NOMO-1 treated with DMSO at 0.1 percent for 48 hours (cell line): ENCODE results near the gene PDE4B.
"Not testable (repeated sequence)": the region's sequence is repeated elsewhere in the genome, so short reads cannot be mapped to it uniquely, and the experiment has no call there.

Experiments used
- DNase-seq: peaks from one replicate; lab custom pipeline; 2025; ENCODE audit not compliant: unreplicated experiment; lab: John Stamatoyannopoulos, UW

PDE4B gene

GRCh38 chr1:65991694-65992093 lies 199.0 kb downstream of the PDE4B start:
- no peak for DNase-seq

GRCh38 chr1:65992165-65992821 lies 199.6 kb downstream of the PDE4B start:
- no peak for DNase-seq

GRCh38 chr1:65992831-65993271 lies 200.2 kb downstream of the PDE4B start:
- no peak for DNase-seq

- no peak for DNase-seq
Observed at GRCh38 chr1:65994223-65994622, 201.5 kb downstream of the PDE4B start.

- no peak for DNase-seq
Observed at GRCh38 chr1:65995336-65995735, 202.6 kb downstream of the PDE4B start.

GRCh38 chr1:65995928-65996327 lies 203.2 kb downstream of the PDE4B start:
- DNase-seq: no peak

GRCh38 chr1:65997693-65998092 lies 205.0 kb downstream of the PDE4B start:
- DNase-seq: no peak

GRCh38 chr1:65998763-65999583 lies 206.3 kb downstream of the PDE4B start:
- no peak for DNase-seq

GRCh38 chr1:66000033-66000637 lies 207.4 kb downstream of the PDE4B start:
- DNase-seq: no peak

- no peak for DNase-seq
Observed at GRCh38 chr1:66003690-66004089, 211.0 kb downstream of the PDE4B start.

GRCh38 chr1:66006534-66006933 lies 213.8 kb downstream of the PDE4B start:
- not testable (repeated sequence) for DNase-seq

GRCh38 chr1:66012106-66012784 lies 219.6 kb downstream of the PDE4B start:
- DNase-seq: peak; percentile 86

- DNase-seq: peak; percentile 87
Observed at GRCh38 chr1:66013371-66013770, 220.7 kb downstream of the PDE4B start.

- no peak for DNase-seq
Observed at GRCh38 chr1:66022904-66023620, 230.4 kb downstream of the PDE4B start.

GRCh38 chr1:66025188-66025587 lies 232.5 kb downstream of the PDE4B start:
- no peak for DNase-seq

GRCh38 chr1:66028035-66028434 lies 235.3 kb downstream of the PDE4B start:
- DNase-seq: no peak

- no peak for DNase-seq
Observed at GRCh38 chr1:66033781-66034180, 241.1 kb downstream of the PDE4B start.

GRCh38 chr1:66035616-66036245 lies 243.0 kb downstream of the PDE4B start:
- DNase-seq: no peak

- DNase-seq: no peak
Observed at GRCh38 chr1:66041654-66042053, 249.0 kb downstream of the PDE4B start.

- DNase-seq: no peak
Observed at GRCh38 chr1:66043186-66043585, 250.5 kb downstream of the PDE4B start.
